Mononuclear cell (primary cell): ENCODE data around the gene CLTA. TPM values are rescaled to one million over a fixed set of nuclear protein-coding genes. Genes with fewer than 3 reads are reported as not detected.
A peak's percentile ranks its signal among the peaks of the same experiment; 100 is the strongest.

Experiments
- H3K27me3 ChIP-seq: 2 replicates; pipeline ENCODE4 v1.6.0; 2011; ENCODE audit warnings: low read length, control low read depth; ENCODE audit not compliant: insufficient read depth
- H3K4me1 ChIP-seq: 2 replicates; pipeline ENCODE4 v1.5.1; 2011; ENCODE audit warnings: mild to moderate bottlenecking, low read length, control low read depth; ENCODE audit not compliant: insufficient read depth
- H3K4me3 ChIP-seq: 2 replicates; pipeline ENCODE4 v1.5.1; 2011; ENCODE audit warnings: mild to moderate bottlenecking, low read length, moderate library complexity
- H3K9me3 ChIP-seq: 2 replicates; pipeline ENCODE4 v1.5.1; 2011; ENCODE audit warnings: low read depth, mild to moderate bottlenecking, control low read depth, low read length
- total RNA-seq: library from RNA; depleted of rRNA; stranded (reverse); fragments of >200 nt; gene quantifications from one replicate; pipeline ENCODE4 v1.2.3, GENCODE V29; 2012

The CLTA gene
- total RNA-seq = 77.6 TPM

DNA sequence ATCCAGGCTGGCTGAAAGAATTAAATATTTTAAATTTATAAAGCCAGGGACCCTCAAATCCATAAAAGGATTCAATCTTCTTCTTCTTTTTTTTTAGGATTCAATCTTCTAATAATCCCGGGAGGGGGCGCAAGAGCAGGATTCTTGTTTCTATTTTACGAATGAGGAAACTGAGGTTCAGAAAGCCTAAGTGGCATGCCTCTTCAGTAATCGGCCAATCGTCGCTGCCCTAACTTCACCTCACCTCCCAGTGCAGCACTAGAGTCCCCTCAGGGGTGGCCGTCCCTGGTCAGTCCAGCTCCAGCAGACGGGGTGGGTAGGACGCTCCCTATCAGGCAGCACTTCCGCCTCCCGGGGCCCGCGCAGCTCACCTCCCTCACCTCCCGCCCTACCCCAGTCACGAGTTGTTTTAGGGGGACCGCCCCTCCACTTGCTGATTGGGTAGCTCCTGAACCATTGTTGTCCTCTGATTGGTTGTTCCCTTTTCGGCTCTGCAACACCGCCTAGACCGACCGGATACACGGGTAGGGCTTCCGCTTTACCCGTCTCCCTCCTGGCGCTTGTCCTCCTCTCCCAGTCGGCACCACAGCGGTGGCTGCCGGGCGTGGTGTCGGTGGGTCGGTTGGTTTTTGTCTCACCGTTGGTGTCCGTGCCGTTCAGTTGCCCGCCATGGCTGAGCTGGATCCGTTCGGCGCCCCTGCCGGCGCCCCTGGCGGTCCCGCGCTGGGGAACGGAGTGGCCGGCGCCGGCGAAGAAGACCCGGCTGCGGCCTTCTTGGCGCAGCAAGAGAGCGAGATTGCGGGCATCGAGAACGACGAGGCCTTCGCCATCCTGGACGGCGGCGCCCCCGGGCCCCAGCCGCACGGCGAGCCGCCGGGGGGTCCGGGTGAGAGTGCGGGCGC, at the start of gene CLTA:
TSS of gene CLTA (plus strand) at position 534 of the 902 bp plus-strand sequence. CDS start at position 670, 136 bp downstream.
- H3K27me3 ChIP-seq = no peaks in the 10 kb centered on the region
- peak within 1 kb of the TSS; percentile 82 for H3K4me3 ChIP-seq
- no peaks in the 10 kb centered on the region for H3K9me3 ChIP-seq
- peaks cover 39% of the 10 kb centered on the region for H3K4me1 ChIP-seq

- H3K27me3 ChIP-seq = no peaks in the 10 kb centered on the region
- no peak overlapping the region for H3K4me3 ChIP-seq
- no peaks in the 10 kb centered on the region for H3K9me3 ChIP-seq
- H3K4me1 ChIP-seq = peaks cover 94% of the 10 kb centered on the region
Observed at GRCh38 chr9:36141288-36141687, 49.4 kb upstream of the CLTA start.

- no peaks in the 10 kb centered on the region for H3K27me3 ChIP-seq
- no peak overlapping the region for H3K4me3 ChIP-seq
- H3K4me1 ChIP-seq = peaks cover 98% of the 10 kb centered on the region
- H3K9me3 ChIP-seq = no peaks in the 10 kb centered on the region
Observed at GRCh38 chr9:36141761-36142160, 49.0 kb upstream of the CLTA start.

GRCh38 chr9:36142510-36143244, 48.0 kb upstream of the CLTA start:
- peak overlapping the region; percentile 8 for H3K4me3 ChIP-seq
- peaks cover 100% of the 10 kb centered on the region for H3K4me1 ChIP-seq
- no peaks in the 10 kb centered on the region for H3K27me3 ChIP-seq
- H3K9me3 ChIP-seq = no peaks in the 10 kb centered on the region

GRCh38 chr9:36143245-36143641, 47.5 kb upstream of the CLTA start:
- H3K4me3 ChIP-seq = peak overlapping the region; percentile 8
- H3K27me3 ChIP-seq = no peaks in the 10 kb centered on the region
- peaks cover 100% of the 10 kb centered on the region for H3K4me1 ChIP-seq
- H3K9me3 ChIP-seq = no peaks in the 10 kb centered on the region

DNA sequence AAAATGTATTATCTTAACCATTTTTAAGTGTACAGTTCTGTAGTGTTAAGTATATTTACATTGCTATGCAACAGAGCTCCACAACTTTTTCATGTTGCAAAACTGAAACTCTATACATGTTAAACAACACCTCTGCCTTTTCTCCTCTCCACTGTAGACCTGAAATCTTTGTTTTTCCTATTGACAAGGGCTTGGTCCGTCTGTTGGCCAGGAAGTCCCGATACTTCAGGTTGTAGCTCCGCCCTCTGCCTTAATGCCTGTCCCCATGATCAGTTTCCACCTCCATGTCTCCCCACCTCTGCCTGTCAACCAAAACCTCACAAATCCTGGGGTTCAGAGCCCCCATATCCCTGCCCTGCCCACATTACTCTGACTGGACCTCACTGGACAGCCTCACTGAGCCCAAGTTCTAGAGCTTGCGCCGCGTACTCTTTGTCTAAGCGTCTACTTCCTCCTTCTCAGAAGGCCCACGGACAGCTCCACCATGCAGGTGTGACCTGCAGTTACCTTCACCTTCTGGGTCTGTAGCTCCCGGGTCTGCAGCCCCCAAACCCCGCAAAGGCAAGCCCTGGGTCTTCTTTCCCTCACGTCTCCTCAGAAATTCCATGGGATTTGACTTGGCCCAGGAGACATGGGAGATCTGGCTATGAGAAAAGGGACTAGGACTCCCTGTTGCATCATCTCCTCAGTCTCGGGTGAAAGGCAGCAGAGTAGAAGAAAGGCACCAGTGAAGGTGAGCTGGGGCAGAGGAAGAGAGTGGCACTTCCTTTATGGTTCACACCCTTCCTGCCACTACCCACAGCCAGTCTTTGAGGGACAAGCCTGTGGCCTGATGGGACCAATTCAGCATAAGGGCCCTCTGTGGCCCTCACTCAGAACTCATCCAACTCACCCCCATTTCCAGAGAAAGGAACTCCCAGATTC, 46.1 kb upstream of the CLTA start:
- no peaks in the 10 kb centered on the region for H3K9me3 ChIP-seq
- H3K27me3 ChIP-seq = no peaks in the 10 kb centered on the region
- peaks cover 100% of the 10 kb centered on the region for H3K4me1 ChIP-seq
- peak overlapping the region; percentile 44 for H3K4me3 ChIP-seq

DNA sequence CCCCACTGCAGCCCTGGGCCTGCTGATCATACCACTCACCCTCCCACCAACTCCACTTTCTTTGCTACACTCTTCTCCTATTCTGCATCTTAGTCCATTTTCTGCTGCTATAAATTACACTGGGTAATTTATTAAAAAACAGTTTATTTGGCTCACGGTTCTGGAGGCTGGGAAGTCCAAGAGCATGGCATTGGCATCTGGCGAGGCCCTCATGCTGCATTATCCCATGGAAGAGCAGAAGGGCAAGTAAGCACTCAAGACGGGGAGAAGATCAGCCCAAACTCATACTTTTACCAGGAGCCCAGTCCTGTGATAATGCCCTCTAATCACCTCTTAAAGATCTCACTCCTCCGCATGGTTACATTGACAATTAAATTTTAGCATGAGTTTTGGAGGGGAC, 44.8 kb upstream of the CLTA start:
- Histone ChIP-seq H3K4me1 (peaks cover 100% of the 10 kb centered on the region), H3K27me3 (no peaks in the 10 kb centered on the region)

DNA sequence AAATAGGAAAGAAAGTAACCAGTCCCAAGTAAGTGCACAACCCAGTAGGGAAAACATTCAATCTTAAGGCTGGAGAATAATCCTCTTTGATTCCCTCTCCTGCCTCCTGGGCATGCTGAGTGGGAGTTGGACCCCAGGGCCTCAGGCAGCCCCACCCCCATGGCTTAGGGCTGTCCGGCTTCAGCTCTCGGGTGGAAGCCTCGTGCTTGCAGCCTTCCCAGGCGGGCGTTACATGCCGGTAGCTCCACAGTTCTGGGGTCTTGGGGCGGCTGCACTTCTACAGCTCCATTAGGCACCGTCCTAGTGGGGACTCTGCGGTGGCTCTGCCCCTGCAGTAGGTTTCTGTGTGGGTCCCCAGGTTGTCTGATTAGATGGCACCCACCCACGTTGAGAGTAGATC, 44.1 kb upstream of the CLTA start:
- H3K4me1 ChIP-seq = peaks cover 100% of the 10 kb centered on the region
- H3K4me3 ChIP-seq = no peak overlapping the region
- no peaks in the 10 kb centered on the region for H3K9me3 ChIP-seq
- H3K27me3 ChIP-seq = no peaks in the 10 kb centered on the region

More for the DNA sequence above, 44.8 kb upstream of the CLTA start:
- Histone ChIP-seq H3K9me3 (no peaks in the 10 kb centered on the region), H3K4me3 (no peak overlapping the region)

DNA sequence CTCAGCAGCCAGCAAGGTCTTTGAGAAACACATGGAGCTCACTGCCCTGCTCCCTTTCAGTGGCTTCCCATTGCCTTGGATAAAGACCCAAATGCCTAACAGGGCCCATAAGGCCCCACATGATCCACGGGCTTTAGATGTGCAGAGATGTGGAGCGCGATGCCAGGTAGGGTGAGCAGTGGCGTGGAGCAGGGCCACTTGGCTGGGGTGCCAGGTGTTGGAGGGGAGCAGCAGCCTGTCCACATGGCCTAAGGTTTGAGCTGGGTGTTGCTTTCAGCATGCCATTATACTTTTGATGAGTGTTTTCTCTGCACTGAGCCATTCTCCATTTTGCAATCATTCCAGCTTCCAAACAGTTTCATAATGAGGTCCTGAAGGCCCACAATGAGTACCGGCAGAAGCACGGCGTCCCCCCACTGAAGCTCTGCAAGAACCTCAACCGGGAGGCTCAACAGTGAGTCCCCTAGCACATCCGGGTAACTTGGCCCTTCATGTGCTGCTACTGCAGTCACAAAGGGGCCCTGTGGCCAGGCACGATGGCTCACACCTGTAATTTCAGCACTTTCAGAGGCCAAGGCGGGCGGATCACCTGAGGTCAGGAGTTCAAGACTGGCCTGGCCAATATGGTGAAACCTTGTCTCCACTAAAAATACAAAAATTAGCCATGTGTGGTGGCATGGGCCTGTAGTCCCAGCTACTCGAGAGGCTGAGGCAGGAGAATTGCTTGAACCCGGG, 43.1 kb upstream of the CLTA start:
- H3K9me3 ChIP-seq = no peaks in the 10 kb centered on the region
- H3K27me3 ChIP-seq = no peaks in the 10 kb centered on the region
- H3K4me1 ChIP-seq = peaks cover 100% of the 10 kb centered on the region
- no peak overlapping the region for H3K4me3 ChIP-seq

DNA sequence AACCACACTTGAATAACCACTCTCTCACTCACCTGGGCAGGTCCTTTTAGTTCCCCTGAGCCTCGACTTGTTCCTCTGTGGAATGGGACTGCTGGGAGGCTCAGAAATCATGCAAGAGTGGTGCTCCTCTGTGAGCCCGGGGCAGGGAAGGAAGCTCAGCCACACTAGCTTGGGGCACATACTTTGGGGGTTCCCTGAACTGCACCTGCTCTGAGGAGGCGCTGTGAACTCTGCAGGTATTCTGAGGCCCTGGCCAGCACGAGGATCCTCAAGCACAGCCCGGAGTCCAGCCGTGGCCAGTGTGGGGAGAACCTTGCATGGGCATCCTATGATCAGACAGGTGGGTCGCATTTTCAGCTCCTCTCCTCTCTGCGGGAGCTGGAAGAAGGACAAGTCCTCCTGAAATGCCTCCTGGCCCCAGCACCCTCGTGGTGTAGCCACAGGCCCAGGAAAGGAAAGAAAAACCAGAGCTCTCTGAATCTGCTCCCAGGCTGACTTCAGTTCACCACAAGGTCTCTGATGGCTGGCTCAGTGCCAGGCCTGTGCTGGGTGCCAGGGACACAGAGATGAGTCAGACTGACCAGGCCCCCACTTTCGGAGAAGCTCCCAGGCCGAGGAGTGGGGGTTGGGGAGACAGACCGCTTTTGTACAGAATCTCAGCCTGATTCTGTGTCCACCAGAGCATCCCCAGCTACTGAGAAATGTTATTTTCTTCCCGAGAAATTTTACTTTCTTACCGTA, 42.2 kb upstream of the CLTA start:
- Histone ChIP-seq H3K4me3 (no peak overlapping the region), H3K4me1 (peaks cover 100% of the 10 kb centered on the region), H3K27me3 (no peaks in the 10 kb centered on the region), H3K9me3 (no peaks in the 10 kb centered on the region)

- Histone ChIP-seq H3K27me3 (no peaks in the 10 kb centered on the region), H3K4me1 (peaks cover 100% of the 10 kb centered on the region), H3K9me3 (no peaks in the 10 kb centered on the region), H3K4me3 (no peak overlapping the region)
Observed at GRCh38 chr9:36149197-36149596, 41.5 kb upstream of the CLTA start.

DNA sequence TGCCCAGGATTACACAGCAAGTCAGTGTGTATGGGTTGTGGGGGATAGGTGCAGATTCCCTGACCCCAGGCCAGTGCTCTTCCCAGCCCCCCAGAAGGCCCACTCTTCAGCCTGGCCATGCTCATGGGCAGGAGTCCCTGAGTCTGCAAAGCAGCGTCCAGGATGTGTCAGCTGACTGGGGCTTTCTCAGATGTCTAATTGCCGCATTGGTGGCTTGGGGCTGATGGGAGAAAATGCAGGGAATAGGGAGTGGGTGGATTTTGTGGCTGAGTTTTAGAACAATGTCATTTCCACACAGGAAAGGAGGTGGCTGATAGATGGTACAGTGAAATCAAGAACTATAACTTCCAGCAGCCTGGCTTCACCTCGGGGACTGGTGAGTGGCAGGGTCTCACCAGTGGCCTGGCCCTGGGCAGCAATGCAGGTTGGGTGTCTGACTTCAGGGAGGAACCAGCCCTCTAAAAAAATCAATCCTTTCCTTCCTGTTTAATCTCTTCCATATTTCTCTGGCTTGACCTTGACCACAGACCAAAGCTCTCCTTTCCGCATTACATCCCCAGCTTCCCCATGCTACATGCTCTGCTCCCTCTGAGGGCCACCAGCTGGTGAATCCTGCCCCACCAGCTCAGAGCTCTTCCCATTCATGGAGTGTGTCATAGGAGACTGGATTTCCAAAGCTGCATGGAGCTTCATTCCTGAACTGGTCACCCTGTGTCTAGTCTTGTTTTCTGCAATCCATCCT, 40.0 kb upstream of the CLTA start:
- peaks cover 100% of the 10 kb centered on the region for H3K4me1 ChIP-seq
- H3K9me3 ChIP-seq = no peaks in the 10 kb centered on the region
- H3K4me3 ChIP-seq = no peak overlapping the region
- no peaks in the 10 kb centered on the region for H3K27me3 ChIP-seq
